Smooth muscle cell (in vitro differentiated cells): ENCODE results near the gene PHLPP1. TPM values are rescaled to one million over a fixed set of nuclear protein-coding genes. Genes with fewer than 3 reads are reported as not detected.

Source experiments
- DNase-seq: peaks from one replicate; lab custom pipeline; 2025; ENCODE audit not compliant: unreplicated experiment; lab: John Stamatoyannopoulos, UW
- H2AFZ ChIP-seq: fragments of 200-600 bp; sonication (generic); 2 replicates; pipeline ENCODE4 v1.6.0; 2016; ENCODE audit warnings: antibody characterized with exemption, low read depth, mild to moderate bottlenecking
- H3F3A ChIP-seq: fragments of 200-600 bp; sonication (generic); 2 replicates; pipeline ENCODE4 v1.6.0; 2017; ENCODE audit warnings: antibody characterized with exemption, low read depth
- H3K27ac ChIP-seq: fragments of 200-600 bp; sonication (generic); 2 replicates; pipeline ENCODE4 v1.5.1; 2016; ENCODE audit warnings: low read depth, mild to moderate bottlenecking
- H3K27me3 ChIP-seq: fragments of 200-600 bp; sonication (generic); 2 replicates; pipeline ENCODE4 v1.6.1; 2016; ENCODE audit warnings: low read depth, mild to moderate bottlenecking
- H3K36me3 ChIP-seq: fragments of 200-600 bp; sonication (generic); 2 replicates; pipeline ENCODE4 v1.5.1; 2016; ENCODE audit warnings: low read depth
- H3K4me1 ChIP-seq: fragments of 200-600 bp; sonication (generic); 2 replicates; pipeline ENCODE4 v1.5.1; 2016; ENCODE audit warnings: low read depth
- H3K4me2 ChIP-seq: fragments of 200-600 bp; sonication (generic); 2 replicates; pipeline ENCODE4 v1.6.0; 2016; ENCODE audit warnings: mild to moderate bottlenecking
- H3K4me3 ChIP-seq: fragments of 200-600 bp; sonication (generic); 2 replicates; pipeline ENCODE4 v1.5.1; 2016; ENCODE audit warnings: mild to moderate bottlenecking
- H3K79me2 ChIP-seq: fragments of 200-600 bp; sonication (generic); 2 replicates; pipeline ENCODE4 v1.6.0; 2016; ENCODE audit warnings: low read depth, mild to moderate bottlenecking
- H3K9ac ChIP-seq: fragments of 200-600 bp; sonication (generic); 2 replicates; pipeline ENCODE4 v1.6.0; 2016; ENCODE audit warnings: low read depth
- H3K9me3 ChIP-seq: fragments of 200-600 bp; sonication (generic); replicated peaks from 2 replicates; pipeline ENCODE4 v1.5.1; 2016; ENCODE audit warnings: low read depth
- H4K20me1 ChIP-seq: fragments of 200-600 bp; sonication (generic); 2 replicates; pipeline ENCODE4 v1.6.0; 2016; ENCODE audit warnings: low read depth
- WGBS: methylation state at CpG from one replicate; pipeline ENCODE4 v1.1.7; 2016; ENCODE audit warnings: low lambda C conversion rate; 5-methylcytosine and 5-hydroxymethylcytosine counted together
- polyA plus RNA-seq: library from polyadenylated mRNA; unstranded; fragments of >200 nt; fragmentation: Nextera tagmentation; extraction: Ambion mirVana; gene quantifications from 2 replicates; pipeline ENCODE4 v1.2.1, GENCODE V29; 2016
- total RNA-seq: library from RNA; depleted of rRNA; stranded (reverse); fragments of >200 nt; gene quantifications from 2 replicates; pipeline ENCODE4 v1.2.3, GENCODE V29; 2014
- TF ChIP-seq, protein P1 (sequence below): fragments of 200-600 bp; sonication (generic); IDR thresholded peaks from 2 replicates; pipeline ENCODE4 v1.5.1; 2017; ENCODE audit warnings: borderline replicate concordance, mild to moderate bottlenecking, antibody characterized with exemption; ENCODE audit not compliant: insufficient read depth, poor library complexity, severe bottlenecking

Gene PHLPP1
- total and polyA plus RNA-seq, 2 experiments from 2014 or later: 1.1 to 4.3 TPM

DNA sequence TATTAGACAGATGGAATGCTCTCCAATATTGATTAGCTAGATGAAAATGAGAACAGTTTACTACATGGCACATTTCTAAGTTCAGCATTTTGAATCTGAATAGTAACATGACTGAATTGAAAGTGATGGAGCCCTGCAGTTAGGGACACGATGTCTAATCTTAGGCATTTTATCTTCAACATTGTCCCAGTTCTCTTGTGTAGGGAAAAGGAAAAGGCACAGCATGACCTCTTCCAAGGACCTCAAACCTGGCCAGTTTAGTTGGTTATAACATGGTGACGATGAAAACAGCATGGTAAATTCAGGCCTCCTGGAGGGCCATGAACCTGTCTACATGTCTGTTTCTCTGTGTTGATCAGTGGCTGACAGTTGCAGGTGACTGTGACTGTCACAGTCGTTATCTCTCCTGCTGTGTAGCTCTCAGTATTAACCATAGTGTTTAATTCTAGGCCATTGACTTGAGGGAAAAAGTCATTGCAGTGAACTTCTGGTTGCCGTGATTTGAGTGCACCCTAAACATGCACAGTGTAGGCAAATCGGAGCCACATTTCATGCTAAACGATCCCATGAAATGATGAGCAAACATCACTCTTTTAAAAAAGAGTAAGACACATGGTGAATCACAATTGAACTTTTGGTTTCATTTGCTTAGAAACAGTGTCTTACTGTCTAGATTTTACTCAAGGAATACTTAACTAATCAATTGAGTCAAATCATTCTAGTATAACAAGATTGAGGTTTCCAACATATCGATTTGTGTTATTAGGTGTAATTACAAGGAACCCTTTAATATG lies 129.7 kb downstream of the PHLPP1 start:
- Histone ChIP-seq H4K20me1 (no peaks in the 10 kb centered on the region), H3K9ac (no peak overlapping the region), H3K36me3 (no peaks in the 10 kb centered on the region), H3K9me3 (no peaks in the 10 kb centered on the region), H3K4me2 (no peak overlapping the region), H2AFZ (no peak overlapping the region), H3K79me2 (no peaks in the 10 kb centered on the region), H3K4me1 (no peaks in the 10 kb centered on the region), H3K27ac (no peak overlapping the region), H3F3A (no peaks in the 10 kb centered on the region), H3K27me3 (no peaks in the 10 kb centered on the region), H3K4me3 (no peak overlapping the region)
- no peak for DNase-seq
- WGBS: 91% methylated on average over 7 of the region's 7 CpGs
- TF ChIP-seq, protein P1, sequence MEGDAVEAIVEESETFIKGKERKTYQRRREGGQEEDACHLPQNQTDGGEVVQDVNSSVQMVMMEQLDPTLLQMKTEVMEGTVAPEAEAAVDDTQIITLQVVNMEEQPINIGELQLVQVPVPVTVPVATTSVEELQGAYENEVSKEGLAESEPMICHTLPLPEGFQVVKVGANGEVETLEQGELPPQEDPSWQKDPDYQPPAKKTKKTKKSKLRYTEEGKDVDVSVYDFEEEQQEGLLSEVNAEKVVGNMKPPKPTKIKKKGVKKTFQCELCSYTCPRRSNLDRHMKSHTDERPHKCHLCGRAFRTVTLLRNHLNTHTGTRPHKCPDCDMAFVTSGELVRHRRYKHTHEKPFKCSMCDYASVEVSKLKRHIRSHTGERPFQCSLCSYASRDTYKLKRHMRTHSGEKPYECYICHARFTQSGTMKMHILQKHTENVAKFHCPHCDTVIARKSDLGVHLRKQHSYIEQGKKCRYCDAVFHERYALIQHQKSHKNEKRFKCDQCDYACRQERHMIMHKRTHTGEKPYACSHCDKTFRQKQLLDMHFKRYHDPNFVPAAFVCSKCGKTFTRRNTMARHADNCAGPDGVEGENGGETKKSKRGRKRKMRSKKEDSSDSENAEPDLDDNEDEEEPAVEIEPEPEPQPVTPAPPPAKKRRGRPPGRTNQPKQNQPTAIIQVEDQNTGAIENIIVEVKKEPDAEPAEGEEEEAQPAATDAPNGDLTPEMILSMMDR: no peak

DNA sequence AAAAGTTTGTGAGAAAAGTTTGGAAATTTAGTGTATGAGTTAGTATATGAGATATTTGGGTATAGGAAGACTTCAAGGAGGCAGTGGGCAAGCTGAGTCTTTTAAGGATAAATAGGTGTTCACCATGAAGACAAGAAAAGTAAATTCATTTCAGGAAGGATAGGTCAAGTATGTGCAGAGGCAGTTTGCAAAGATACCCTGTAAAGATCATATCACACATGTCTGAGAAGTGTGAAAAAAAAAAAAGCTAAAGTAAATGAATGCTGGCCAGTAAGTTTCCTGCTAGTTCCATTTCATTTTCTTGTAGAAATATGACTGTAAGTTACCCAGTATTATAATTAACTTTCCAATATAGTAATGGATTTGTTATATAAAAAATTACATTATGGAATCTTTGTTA lies 131.0 kb downstream of the PHLPP1 start:
- H3K4me1 ChIP-seq: no peaks in the 10 kb centered on the region
- no peak overlapping the region for H3K9ac ChIP-seq
- H3K27ac ChIP-seq: no peak overlapping the region
- TF ChIP-seq, protein P1: no peak
- no peaks in the 10 kb centered on the region for H3K36me3 ChIP-seq
- no peak for DNase-seq
- H3K4me3 ChIP-seq: no peak overlapping the region
- no peaks in the 10 kb centered on the region for H3K9me3 ChIP-seq
- no peaks in the 10 kb centered on the region for H3K79me2 ChIP-seq
- H3K4me2 ChIP-seq: no peak overlapping the region
- H3F3A ChIP-seq: no peaks in the 10 kb centered on the region
- no peaks in the 10 kb centered on the region for H3K27me3 ChIP-seq
- H2AFZ ChIP-seq: no peak overlapping the region
- H4K20me1 ChIP-seq: no peaks in the 10 kb centered on the region

DNA sequence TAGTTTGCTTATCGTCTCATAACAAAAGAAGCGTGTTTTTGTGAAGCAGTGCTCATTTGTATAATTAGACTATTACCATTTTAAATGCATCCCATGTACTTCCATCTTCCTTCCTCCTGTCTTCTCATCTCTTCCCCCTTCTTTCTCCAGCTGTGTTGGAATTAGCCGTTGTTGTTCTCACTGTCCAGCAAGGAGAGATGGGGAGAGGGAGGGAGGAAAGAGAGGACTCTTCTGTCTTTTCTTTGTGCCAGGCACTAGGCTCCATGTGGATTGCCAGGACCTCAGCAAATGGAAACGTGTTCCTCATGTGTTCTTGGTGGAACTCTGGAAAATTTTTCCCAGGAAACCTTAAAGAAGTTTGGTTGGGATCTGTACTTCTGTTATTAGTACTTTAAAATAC lies 131.7 kb downstream of the PHLPP1 start:
- 81% methylated on average over 4 of the region's 4 CpGs for WGBS
- Histone ChIP-seq H3K79me2 (no peaks in the 10 kb centered on the region), H3K27ac (no peak overlapping the region), H3K36me3 (no peaks in the 10 kb centered on the region), H3K4me1 (no peaks in the 10 kb centered on the region), H3F3A (no peaks in the 10 kb centered on the region), H2AFZ (no peak overlapping the region), H3K4me2 (no peak overlapping the region), H3K4me3 (no peak overlapping the region), H3K27me3 (no peaks in the 10 kb centered on the region), H3K9me3 (no peaks in the 10 kb centered on the region), H3K9ac (no peak overlapping the region), H4K20me1 (no peaks in the 10 kb centered on the region)
- no peak for DNase-seq
- TF ChIP-seq, protein P1: no peak

DNA sequence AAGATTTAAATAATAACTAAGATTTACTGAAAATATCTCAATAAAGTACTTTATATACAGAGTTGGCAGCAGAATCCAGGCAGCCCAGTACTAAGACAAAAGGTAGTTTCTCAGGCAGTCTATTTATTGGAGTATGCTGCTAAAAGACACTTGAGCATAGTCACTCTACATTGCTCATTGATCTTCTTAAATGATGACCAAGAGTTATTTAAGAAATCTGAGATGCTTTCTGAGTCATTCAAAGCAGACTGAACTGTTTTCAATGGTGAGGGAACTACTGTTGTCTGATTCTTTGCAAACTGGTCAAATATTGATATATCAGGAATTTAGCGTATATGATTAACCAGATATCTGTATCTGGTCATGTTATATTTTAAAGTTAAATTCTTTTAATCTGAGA lies 133.6 kb downstream of the PHLPP1 start:
- no peak overlapping the region for H3K9ac ChIP-seq
- TF ChIP-seq, protein P1: no peak
- WGBS: 100% methylated on average over 1 of the region's 1 CpG
- no peaks in the 10 kb centered on the region for H3K4me1 ChIP-seq
- H3F3A ChIP-seq: no peaks in the 10 kb centered on the region
- H3K4me3 ChIP-seq: no peak overlapping the region
- no peak overlapping the region for H3K4me2 ChIP-seq
- no peak overlapping the region for H3K27ac ChIP-seq
- no peaks in the 10 kb centered on the region for H4K20me1 ChIP-seq
- no peak for DNase-seq
- no peak overlapping the region for H2AFZ ChIP-seq
- H3K9me3 ChIP-seq: no peaks in the 10 kb centered on the region
- H3K27me3 ChIP-seq: no peaks in the 10 kb centered on the region
- no peaks in the 10 kb centered on the region for H3K36me3 ChIP-seq
- no peaks in the 10 kb centered on the region for H3K79me2 ChIP-seq
